Hematopoietic multipotent progenitor cell (in vitro differentiated cells): Measurements from ENCODE around the gene DPP6. TPM values are rescaled to one million over a fixed set of nuclear protein-coding genes. Genes with fewer than 3 reads are reported as not detected.
"Not testable (repeated sequence)": the region's sequence is repeated elsewhere in the genome, so short reads cannot be mapped to it uniquely, and the experiment has no call there.

Source experiments
- DNase-seq, 3 donors: peaks; one replicate each; pipeline ENCODE4 v3.0.0-alpha.2; 2011 to 2015; ENCODE audit warnings: low read depth in 2 of 3, low spot score in 2 of 3
- total RNA-seq: library from RNA; depleted of rRNA; stranded (reverse); fragments of >200 nt; gene quantifications from one replicate; pipeline ENCODE4 v1.2.3, GENCODE V29; 2012

DPP6 gene
- total RNA-seq, 1 donor: 0.27 TPM

DNA sequence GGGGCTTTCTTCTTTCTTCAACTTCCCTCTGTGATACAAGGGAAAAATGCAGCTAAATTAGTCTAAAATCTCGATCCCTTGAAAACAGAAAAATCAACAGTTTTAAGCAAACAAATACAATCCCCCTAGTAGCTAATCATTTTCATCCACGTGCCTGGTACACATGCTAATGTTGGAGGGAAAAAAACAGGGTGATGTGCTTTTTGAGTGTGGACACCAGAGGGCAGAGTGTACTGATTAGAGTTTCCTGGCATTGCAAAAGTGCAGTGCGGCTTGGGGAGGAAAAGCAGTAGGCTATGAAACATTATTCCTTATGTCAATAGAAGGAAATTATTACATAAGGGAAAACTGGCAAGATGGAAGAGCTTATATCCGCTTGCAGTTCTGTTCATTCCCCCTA lies 19.6 kb downstream of the DPP6 start:
- peak in 1 of 3 donors; percentile 3 for DNase-seq

GRCh38 chr7:154072395-154073181 lies 20.4 kb downstream of the DPP6 start:
- not testable (repeated sequence) for DNase-seq

- DNase-seq: not testable (repeated sequence)
These were observed 26.3 kb downstream of the DPP6 start for GRCh38 chr7:154078523-154078922.

DNA sequence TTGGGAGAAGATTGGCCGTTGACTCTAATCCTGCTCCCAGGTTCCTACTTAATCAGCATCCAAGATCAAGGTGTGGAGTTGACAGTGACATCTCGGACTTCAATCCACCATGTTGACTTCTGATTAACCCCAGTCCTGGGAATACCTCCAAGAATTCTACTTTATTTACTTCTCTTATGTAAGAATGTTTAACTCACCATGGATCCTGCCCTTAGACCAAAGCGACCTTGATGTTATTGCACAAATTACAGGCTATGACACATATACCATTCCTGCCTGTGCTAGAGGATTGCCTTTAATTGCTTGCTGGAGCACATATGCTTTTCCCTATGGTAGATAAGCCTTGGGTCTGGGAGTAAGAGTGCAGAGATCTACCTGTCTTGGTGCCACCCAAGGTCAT lies 28.1 kb downstream of the DPP6 start:
- not testable (repeated sequence) for DNase-seq

GRCh38 chr7:154087037-154087725 lies 35.0 kb downstream of the DPP6 start:
- not testable (repeated sequence) for DNase-seq

DNA sequence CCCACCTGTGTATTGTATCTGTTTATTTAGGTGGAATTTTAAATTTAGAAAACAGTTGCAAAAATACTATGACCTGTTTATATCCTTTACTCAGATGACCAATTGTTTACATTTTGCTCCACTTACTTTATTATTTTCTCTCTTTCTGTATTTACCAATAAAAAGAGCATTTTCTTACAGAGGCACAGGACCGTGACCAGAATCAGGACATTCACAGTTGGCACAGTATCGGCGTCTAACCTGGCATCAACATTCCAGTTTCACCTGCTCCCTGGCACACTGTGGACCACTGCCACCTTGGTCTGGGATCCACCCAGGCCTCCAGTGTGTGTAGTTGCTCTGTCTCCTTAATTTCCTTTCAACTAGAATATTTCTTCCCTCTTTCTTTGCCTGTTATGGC lies 39.9 kb downstream of the DPP6 start:
- DNase-seq: not testable (repeated sequence)

- DNase-seq: not testable (repeated sequence)
These were observed 43.0 kb downstream of the DPP6 start for GRCh38 chr7:154095201-154095600.

GRCh38 chr7:154105063-154105462 lies 52.9 kb downstream of the DPP6 start:
- not testable (repeated sequence) for DNase-seq

DNA sequence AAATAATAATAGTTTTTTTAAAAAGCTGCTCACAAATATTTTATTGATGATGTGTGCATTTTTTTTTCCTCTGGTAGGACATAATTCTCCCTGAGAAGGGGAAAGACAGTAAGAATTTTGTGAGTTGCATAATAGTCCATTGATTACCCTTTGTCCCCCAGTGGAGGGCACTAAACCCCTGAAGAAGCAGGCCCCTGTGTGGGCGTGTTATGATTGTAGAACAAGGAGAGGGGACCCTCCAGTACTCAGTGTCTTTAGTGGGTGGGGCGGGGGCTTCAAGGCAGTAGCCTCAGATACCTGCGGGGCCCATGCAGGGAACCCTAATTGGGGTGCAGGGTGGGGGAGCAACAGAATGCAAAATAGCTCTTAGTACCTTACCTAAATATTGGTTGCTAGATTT lies 57.4 kb downstream of the DPP6 start:
- DNase-seq: not testable (repeated sequence)

- not testable (repeated sequence) for DNase-seq
These were observed 61.6 kb downstream of the DPP6 start for GRCh38 chr7:154113732-154114351.

DNA sequence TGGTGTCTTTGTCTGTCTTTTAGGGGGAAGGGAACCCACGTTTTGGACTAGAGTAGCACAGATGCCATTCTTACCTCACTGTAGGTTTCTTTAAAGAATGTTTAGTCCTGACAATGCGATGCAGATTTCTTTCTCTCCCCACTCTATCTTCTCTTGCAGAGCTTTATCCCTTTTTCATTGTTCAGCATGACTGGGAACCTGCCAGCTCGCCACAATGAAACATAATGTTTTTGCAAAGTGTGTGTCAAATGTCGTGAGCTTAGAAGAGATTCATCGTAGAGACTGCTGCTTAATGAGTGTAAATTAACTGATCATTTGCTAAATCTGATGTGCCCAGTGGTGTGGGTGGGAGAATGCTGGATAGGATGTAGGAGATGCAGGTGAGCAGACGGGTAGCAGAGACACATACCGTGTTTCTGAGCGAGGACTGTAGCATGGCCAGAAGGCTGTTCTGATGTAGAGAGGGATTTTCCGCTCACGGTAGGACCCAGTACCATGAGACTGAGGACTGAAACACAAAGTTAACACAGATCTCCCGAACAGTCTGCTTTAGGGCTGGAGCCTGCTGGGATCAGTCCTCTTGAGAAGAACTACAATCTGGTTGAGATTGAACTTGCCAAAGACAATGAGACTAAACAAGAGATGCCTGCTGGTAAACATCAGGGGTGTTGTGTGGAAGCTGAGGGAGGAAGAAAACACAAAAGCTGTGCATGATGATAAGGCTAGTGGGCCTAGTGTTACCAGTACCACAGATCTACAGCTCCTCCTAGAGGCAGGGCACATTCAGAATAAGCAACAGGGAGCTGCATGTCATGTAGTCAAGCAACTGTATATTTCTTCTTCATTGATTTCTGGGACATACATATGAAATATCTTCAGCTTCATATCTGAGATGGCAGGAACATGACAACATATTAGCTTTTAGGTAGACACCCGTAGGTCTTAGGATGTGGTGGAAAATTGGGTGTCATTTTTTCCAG lies 65.5 kb downstream of the DPP6 start:
- not testable (repeated sequence) for DNase-seq

DNA sequence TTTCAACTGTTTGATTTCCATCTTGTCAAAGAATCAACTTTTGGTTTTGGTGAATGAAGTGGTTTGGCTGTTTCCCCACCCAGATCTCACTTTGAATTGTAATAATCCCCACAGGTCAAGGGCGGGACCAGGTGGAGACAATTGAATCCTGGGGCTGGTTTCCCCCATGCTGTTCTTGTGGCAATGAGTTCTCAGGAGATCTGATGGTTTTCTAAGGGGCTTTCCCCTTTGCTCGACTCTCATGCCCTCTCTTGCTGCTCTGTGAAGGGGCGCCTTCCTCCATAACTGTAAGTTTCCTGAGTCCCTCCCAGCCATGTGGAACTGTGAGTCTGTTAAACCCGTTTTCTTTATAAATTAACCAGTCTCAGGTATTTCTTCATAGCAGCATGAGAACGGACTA lies 68.6 kb downstream of the DPP6 start:
- DNase-seq: not testable (repeated sequence)

GRCh38 chr7:154122720-154123119 lies 70.5 kb downstream of the DPP6 start:
- not testable (repeated sequence) for DNase-seq

DNA sequence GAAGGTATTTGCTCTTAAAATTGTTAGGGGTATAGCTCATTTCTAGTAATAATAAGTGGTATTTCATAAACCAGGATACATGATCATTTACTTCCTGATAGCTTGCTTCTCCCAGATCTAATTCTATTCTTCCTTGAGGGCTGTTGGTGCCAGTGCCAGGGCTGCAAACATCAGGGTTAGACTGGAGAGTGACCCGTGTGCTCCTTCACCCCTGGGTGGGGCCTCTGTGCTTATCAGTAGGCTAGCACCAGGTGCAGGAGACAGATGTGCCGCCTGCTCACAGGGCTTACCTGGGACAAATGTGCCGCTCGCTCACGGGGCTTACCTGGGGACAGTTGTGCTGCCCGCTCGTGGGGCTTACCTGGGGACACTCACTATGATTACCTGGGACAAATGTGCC lies 71.2 kb downstream of the DPP6 start:
- not testable (repeated sequence) for DNase-seq

- DNase-seq: not testable (repeated sequence)
These were observed 76.9 kb downstream of the DPP6 start for GRCh38 chr7:154129142-154129541.

- DNase-seq: not testable (repeated sequence)
These were observed 80.4 kb downstream of the DPP6 start for GRCh38 chr7:154132617-154133016.

DNA sequence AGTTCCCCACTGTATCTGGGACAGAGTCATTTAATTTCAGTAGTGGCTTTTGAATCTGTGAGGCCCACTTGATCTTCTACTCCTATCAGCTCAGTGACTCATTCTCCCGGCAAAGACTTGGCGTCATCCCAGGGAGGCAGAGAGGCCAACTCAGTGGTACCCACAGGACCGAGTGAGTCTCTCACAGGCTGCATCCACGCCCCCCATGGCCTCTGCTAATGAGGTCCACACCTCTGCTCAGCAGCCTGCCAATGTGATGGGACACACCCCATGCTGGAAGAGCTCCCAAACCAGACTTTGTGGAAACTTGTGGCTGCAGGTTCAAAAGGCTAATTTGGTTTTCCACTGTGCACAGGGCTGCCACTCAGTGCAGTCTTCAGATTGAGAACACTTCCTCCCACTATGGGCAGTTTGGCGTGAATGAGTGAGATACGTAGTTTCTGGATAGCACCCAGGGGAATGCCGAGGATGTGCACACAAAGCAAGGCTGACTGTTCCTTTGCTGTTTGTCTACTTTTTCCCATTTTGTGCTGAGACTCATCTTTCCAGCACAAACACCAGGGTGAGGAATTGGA lies 81.6 kb downstream of the DPP6 start:
- not testable (repeated sequence) for DNase-seq

DNA sequence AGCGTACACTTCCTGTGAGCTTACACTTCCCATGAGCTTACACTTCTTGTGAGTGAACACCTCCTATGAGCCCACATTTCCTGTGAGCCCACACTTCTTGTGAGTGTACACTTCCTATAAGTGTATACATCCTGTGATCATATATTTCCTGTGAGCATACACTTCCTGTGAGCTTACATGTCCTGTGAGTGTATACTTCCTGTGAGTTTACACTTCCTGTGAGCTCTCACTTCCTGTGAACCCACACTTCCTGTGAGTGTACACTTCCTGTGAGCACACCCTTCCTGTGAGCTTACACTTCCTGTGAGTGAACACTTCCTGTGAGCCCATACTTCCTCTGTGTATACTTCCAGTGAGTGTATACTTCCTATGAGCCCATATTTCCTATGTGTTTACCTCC lies 82.5 kb downstream of the DPP6 start:
- DNase-seq: not testable (repeated sequence)

DNA sequence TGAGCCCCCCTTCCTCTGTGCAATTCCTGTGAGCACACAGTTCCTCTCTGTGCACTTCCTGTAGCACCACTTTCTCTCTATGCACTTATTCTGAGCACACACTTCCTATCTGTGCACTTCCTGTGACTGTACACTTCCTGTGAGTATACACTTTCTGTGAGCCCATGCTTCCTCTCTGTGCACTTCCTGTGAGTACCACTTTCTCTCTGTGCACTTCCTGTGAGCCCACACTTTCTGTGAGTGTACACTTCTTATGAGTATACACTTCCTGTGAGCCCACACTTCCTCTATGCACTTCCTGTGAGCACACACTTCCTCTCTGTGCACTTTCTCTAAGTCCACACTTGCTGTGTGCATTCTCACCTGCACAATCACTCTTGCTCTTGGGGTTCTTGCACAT lies 83.4 kb downstream of the DPP6 start:
- DNase-seq: not testable (repeated sequence)
